Measurements from ENCODE around the gene KCTD2.

Gene KCTD2

DNA sequence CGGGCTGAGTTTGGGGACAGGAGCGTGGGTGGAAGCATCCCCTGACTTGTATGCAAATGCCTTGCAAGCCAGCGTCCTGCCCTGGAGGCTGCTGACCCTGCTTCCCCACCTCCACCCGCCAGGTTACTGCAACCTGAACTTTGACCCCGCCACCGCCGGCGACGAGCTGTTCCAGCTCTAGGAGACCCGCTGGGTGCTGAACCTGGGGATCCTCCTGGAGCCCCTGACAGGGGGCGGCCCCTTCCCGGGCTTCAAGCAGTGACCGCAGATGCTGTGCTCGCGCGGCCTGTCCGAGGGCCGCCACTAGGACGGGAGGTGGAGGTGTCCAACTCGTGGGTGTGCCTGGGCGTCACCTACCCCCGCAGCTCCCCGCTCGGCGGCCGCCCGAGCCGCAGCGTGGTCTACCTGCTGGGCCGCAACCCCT, 30.1 kb downstream of the KCTD2 start:
- DNase-seq (ENCODE audit: low read depth, low spot score): no peak

GRCh38 chr17:75077496-75078283, 30.7 kb downstream of the KCTD2 start:
- no peak for DNase-seq (ENCODE audit: low read depth, low spot score)

DNA sequence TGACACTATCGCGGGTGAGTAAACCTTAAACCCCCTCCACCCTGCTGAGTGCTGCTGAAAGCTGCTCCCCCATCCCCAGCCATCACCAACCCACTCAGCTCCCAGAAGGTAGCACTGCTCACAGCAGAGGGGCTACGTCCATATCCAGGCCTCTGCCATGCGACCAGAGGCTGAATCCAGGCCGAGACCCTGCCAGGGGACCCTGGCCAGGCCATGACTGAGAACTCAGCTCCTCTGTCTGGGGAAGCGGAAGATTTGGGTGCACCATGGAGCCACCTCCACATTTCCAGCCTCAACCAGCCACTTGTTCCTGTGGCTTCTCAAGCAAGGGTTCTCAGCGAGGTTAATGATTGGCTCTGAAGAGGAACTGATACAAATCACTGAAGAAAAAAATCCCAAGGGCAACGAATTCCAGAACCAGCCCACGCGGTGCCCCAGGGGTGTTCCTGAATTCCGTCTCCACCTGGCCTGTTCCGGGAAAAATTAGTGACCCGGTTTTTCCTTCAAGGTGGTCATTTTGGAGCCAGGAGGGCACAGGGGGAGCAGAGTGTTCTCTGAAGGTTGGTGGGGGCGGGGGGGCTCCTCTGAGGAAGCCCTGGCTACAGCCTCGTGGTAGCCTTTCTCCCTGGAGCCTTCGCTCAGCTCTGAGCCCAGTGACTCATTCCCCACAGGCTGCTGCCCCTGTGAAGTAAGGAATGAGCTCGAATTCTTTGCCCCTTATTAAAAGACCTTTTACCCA, 31.4 kb downstream of the KCTD2 start:
- no peak for DNase-seq (ENCODE audit: low read depth, low spot score)

- DNase-seq (ENCODE audit: low read depth, low spot score): no peak
These were observed 32.0 kb downstream of the KCTD2 start for GRCh38 chr17:75079023-75079373.

- DNase-seq (ENCODE audit: low read depth, low spot score): no peak
These were observed 34.9 kb downstream of the KCTD2 start for GRCh38 chr17:75081611-75082540.

DNA sequence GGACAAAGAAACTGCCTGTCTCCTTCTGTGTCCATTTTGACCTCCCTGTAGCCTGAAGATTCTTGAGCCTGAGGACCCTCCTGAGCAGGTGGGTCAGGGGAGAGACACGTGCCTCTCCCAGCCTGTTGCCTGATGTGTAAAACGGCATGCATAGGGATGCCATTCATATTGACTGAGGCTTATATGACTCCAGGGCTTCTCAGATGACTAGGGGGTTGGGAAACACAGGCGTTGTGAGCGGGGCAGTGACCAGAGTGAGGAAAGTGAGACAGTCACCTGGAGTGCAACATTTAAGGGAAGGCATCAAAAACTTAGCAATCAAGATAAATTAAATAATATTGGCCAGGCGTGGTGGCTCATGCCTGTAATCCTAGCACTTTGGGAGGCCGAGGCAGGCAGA, 35.7 kb downstream of the KCTD2 start:
- DNase-seq (ENCODE audit: low read depth, low spot score): no peak

- DNase-seq (ENCODE audit: low read depth, low spot score): peak; percentile 61
These were observed 37.1 kb downstream of the KCTD2 start for GRCh38 chr17:75084039-75084660.

GRCh38 chr17:75086496-75087181, 39.6 kb downstream of the KCTD2 start:
- DNase-seq (ENCODE audit: low read depth, low spot score): no peak

DNA sequence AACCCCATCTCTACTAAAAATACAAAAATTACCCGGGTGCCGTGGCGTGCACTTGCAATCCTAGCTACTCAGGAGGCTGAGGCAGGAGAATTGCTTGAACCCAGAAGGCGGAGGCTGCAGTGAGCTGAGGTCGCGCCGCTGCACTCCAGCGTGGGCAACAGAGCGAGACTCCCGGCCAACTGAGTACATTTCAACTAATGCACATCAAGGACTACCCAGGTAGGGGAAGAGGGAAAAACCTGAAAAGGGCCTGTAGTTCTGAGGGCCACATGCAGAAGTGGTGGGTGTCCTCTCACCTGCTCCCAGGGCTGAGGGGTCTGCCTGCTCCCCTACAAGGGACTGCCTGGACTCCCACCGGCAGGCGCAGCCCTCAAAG, 40.1 kb downstream of the KCTD2 start:
- DNase-seq (ENCODE audit: low read depth, low spot score): no peak

- no peak for DNase-seq (ENCODE audit: low read depth, low spot score)
These were observed 40.8 kb downstream of the KCTD2 start, which contains the start of gene SLC16A5 for GRCh38 chr17:75087558-75088453. TSS of gene SLC16A5 (plus strand) at chr17:75087954. CDS start at chr17:75093637, 5,683 bp downstream.

DNA sequence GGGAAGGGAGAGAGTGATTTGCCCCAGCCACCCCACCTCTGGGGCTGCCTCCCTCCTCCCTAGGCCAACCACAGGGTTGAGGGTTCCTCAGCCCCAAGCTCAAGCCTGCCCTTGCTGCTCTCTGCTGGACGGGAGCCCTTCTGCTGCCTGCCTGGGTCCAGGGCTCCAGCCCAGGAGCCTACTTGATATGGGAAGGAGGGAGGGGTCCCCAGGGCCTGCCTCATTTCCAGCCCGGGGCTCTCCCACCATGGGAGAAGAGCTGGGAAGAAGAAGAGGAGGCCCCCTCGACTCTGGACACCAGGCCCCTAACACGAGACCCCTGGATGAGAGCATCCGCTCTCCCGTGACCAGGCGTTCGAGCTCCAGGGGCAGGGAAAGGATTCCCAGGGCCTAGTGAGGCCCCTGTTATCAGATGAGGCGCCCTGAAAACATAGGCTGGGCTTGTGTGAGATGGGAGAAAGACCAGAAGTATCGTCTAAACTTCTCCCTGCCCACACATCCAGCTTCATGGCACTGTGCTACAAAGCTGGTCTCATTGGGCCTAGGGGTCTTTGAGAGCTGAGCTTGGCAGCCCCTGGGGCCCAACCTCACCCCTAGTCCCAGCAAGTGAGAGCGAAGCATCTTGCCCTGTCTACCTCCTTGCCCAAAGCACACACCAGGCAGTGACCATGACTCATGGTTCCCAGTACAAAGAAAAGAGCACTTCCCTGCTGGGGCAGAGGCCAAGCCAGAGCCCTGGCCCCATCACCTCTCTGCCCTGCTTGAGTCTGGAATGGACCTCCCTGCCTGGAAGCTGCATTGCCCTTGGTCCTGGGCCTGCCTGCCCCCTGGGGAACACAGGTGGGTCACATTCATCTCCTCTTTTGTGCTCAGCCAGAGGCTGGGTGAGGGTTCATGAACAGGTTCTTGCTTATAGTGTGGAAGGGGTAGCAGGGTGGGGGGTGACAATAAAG, 41.7 kb downstream of the KCTD2 start:
- no peak for DNase-seq (ENCODE audit: low read depth, low spot score)

DNA sequence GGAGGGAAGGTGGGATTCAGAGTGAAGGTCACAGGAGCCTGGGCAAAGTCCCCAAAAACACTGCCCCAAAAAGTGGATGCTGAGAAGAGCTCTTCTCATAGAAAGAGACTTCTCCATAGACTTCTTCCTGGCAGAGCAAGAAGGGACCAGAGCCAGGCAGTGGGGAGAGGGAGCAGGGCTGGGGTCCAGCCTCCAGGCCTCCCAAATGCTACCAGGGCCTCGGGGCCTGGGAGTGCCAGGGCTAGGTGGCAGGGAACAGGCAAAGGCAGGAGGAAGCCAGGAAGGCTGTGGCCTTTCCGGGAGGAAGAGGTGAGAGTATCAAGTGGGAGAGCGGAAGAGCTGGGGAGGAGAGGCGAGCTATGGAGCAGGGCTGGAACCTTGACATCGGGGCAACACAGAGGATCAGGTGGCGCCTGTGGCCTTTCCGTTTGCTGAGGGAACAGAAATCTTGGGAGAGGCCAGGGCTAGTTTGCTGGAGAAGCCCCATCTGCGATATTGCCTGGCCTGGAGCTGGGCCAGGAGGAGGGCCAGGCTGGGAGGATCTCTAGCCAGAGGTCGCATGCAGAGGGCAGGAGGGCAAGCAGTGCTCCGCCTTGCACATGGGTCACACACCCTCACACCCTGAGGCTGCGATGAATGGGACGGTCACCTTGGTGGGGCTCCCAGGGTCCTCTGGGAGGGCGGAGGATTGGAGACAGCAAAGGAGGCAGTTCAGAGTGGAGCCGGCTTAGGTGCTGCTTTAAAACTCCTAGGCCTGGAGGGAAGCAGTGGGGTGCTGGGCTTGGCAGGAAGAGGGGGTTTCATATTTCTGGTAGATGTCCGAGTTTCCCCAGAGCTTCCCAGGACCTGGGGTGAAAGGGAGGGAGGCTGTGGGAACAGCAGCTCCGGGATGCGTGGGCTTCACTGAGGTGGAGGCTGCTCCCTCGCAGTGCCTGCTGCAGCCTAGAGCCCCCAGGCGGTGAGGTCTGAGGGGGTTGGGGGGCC, 44.1 kb downstream of the KCTD2 start:
- no peak for DNase-seq (ENCODE audit: low read depth, low spot score)

DNA sequence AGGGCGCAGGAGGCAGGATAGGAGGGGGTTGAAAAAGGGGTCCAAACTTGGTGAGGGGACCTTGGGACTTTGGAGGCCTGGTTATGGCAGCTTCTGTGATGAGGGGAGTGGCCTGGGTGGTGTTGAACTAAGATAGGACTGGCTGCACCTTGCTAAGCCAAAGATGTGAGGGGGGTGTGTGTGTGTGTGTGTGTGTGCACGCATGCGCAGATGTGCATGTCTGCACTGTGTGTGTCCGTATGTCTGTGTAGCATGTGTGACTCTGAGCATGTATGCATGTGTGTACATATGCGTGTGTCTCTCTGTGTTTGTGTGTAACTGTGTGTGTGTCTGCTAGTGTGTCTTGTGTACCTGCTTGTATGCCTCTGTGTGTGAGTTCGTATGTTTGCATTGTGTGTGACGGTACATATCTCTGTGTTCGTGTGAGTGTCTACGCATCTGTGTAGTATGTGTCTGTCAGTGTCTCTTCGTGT, 44.9 kb downstream of the KCTD2 start:
- DNase-seq (ENCODE audit: low read depth, low spot score): no peak

DNA sequence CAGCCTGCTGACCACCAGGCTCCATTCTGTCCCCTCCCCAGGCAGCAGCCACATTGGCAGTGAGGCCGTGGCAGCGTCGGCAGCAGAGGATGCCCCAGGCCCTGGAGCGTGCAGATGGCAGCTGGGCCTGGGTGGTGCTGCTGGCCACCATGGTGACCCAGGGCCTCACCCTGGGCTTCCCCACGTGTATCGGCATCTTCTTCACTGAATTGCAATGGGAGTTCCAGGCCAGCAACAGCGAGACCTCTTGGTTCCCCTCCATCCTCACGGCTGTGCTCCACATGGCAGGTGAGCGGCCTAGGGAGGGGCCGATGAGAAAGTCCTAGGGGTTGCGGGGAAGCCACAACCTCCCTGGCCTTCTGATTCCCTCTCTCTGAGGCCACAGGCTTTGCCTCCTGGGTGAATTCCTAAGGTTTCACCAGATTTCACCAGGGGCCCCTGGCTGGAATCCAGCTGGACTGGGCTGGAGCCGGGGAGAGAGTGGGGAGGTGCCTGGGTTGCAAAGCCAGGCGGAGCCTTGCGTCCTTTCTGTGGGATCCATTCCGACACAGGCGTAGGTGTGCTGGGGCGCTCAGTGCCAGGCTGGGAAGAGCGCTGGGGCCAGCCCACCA, 46.6 kb downstream of the KCTD2 start:
- no peak for DNase-seq (ENCODE audit: low read depth, low spot score)

DNA sequence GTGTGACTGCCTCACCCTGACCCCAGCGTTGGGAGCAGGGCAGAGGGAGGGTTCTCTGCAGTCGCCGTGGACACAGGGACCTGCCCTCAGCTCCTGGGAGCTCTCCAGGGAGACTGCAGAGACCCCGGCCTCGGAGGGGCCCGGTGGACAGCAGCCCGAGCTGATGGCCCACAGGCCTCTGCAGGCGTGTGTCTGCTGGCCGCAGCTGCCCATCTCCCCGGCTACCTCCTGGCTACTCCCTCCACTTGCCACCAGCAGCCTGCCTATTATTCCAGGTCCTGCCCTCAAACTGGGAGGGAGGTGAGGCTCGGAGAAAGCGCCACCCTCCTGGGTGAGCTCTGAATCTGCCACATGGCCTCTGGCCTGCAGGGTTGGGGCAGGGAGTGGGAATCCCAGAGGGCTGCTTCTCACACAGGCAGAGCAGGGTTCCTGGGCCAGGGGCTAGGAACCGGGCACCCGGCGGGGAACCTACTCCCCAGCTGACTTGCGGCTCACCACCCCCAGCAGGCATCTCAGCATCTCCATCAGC, 47.9 kb downstream of the KCTD2 start:
- no peak for DNase-seq (ENCODE audit: low read depth, low spot score)

GRCh38 chr17:75096082-75096625, 49.1 kb downstream of the KCTD2 start:
- no peak for DNase-seq (ENCODE audit: low read depth, low spot score)
